Measurements from ENCODE around the gene SULT2B1.

Gene SULT2B1

DNA sequence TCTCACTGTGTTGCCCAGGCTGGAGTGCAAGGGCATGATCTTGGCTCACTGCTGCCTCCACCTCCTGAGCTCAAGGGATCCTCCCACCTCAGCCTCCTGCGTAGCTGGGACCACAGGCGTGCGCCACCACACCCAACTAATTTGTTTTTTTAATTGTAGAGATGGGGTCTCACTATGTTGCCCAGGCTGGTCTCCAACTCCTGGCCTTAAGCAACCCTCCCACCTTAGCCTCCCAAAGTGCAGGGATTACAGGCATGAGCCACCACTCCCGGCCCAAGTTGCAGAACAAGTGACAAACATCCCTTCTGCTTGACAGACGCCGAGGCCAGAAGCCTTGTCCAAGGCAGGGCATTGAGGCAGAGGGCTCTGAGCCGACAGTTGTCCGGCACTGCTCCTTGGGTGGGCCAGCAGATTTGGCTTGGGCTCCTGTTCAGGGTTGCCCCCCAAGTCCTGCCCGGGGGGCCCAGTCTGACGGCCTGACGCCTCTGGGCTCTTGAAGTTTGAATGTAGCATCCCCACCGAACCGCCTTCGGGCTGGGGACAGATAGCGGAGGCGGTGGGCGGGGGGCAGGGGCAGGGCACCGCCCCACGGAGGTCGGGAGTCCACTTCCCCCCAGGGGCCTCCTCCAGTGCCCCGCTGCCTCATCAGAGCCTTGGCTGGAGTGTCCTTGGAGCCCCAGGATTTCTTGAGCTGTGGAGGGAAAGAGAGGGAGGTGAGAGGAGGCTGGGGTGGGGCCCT, 48.9 kb downstream of the SULT2B1 start:
- no peak for DNase-seq (ENCODE audit: low read depth in 2 of 2)

DNA sequence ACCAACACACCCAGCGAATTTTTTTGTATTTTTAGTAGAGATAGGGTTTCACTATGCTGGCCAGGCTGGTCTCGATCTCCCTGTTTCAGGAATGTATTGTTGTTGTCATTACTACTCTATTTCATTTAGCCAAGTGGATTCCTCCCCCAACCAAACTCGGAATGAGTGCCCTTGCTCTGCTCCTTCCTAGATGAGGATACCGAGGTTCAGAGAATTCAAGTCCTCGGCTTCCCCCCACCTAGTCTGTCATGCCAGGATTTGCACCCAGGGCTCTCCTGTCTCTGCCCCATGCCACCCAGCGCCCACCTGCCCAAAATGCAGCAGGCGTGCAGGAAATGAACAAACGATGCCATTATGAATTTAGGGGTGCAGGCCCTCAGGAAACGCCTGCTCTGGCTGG, 51.0 kb downstream of the SULT2B1 start:
- no peak for DNase-seq (ENCODE audit: low read depth in 2 of 2)

DNA sequence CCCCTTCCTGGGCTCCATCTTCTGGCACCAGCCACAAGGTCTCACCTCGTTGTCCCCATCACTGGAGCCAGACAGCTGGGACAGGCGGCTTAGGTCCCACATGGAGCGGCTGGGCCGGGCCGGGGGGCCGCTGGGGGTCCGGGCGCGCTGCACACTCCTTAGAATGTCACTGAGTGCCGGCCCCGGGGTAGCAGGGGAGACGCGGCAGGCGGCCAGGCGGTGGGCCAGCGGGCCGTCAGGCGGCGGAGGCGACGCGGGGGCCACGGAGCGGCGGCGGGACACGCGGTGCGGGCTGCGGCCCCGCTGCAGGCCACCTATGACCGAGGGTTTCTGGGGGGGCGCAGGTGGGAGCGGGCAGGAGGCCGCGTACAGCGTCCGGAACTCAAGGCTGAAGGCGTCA, 51.5 kb downstream of the SULT2B1 start:
- no peak for DNase-seq (ENCODE audit: low read depth in 2 of 2)

DNA sequence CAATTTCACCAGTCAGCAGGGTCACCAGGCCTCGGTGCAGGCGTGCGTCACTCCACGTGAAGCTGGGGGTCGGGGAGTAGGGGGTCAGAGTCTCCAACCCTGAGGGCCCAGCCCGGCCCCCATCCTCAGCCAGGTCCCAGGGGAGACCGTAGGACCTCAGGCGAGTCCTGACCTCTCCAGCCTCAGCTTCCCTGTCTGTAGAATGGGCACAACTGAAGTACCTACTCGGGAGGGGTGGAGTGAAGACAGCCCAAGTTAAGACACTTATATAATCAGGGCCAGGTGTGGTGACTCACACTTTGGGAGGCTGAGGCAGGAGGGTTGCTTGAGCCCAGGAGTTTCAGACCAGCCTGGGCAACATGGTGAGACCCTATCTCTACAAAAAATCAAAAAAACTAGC, 51.9 kb downstream of the SULT2B1 start:
- DNase-seq (ENCODE audit: low read depth in 2 of 2) = no peak

DNA sequence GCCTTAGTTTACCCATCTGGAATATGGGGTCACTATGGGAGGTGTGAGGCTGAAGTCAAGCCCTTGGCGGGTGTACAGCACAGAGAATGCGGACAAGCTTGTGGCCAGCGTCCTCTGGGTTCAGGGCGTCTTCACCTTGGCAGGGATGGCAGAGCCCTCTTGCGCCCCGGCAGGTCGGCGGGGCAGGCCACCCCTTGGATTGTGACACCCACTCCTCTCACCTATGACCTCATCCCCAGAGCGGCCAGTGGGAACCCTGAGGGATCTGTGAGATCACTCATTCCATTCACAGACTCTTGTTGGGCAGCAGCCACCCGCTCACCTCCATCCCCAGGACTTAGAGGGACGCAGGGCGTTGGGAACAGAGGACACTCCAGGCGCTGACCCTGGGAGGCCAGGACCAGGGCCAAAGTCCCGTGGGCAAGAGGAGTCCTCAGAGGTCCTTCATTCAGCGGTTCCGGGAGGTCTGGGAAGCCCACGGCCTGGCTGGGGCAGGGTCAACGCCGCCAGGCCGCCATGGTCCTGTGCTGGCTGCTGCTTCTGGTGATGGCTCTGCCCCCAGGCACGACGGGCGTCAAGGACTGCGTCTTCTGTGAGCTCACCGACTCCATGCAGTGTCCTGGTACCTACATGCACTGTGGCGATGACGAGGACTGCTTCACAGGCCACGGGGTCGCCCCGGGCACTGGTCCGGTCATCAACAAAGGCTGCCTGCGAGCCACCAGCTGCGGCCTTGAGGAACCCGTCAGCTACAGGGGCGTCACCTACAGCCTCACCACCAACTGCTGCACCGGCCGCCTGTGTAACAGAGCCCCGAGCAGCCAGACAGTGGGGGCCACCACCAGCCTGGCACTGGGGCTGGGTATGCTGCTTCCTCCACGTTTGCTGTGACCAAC, 54.7 kb downstream of the SULT2B1 start, which contains the start of gene SPACA4:
TSS of gene SPACA4 (plus strand) at position 280 of the 896 bp plus-strand sequence. CDS start at position 517, 237 bp downstream.
- DNase-seq (ENCODE audit: low read depth in 2 of 2) = no peak

DNA sequence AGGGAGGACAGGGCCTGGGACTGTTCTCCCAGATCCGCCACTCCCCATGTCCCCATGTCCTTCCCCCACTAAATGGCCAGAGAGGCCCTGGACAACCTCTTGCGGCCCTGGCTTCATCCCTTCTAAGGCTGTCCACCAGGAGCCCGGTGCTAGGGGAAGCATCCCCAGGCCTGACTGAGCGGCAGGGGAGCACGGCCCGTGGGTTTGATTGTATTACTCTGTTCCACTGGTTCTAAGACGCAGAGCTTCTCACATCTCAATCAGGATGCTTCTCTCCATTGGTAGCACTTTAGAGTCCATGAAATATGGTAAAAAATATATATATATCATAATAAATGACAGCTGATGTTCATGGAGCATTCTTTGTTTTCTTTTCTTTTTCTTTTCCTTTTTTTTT, 55.4 kb downstream of the SULT2B1 start:
- DNase-seq (ENCODE audit: low read depth in 2 of 2) = no peak

DNA sequence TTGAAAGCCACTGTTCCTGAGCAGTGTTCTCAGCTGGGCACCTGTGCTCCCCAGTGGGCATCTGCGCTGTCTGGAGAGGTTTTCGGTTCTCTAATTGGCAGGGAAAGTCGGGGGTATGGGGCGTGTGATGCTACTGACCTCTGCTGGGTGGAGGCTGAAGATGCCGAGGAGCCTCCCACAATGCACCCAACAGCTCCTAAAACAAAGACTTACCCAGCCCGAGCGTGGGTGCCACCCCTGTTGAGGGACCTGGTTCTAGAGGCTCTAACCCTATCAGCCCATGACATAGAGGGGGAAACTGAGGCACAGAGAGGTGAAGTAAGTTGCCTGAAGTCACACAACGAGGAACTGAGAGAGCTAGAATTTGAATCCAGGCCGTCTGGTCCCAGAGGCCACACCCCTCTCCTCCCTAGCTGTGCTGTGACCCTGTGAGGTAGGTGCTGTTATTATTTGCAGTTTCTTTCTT, 56.9 kb downstream of the SULT2B1 start:
- DNase-seq (ENCODE audit: low read depth in 2 of 2) = no peak

DNA sequence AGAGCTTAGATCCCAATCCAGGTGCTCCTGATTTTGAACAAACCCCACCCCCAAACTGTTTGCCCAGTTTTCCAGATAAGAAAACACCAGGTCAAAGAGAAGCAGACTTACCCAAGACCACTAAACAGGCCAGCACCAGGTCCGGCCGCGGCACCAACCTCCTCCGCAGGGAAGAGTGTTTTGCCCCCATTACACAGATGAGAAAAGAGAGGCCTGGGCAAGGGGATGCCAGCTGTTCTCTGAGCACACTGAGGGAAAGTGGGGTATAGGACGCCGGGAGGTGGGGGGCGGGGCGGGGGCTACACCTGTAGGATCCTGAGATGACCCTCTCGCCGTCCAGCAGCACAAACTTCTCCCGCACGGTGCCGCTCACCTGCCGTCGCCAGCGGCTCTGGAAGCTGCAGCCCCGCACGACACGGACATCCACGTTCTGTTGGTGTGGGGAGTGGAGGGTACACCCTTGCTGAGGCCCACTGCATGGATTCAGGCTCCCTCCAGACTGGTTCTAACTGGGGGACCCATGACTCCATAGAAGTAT, 57.7 kb downstream of the SULT2B1 start:
- no peak for DNase-seq (ENCODE audit: low read depth in 2 of 2)

DNA sequence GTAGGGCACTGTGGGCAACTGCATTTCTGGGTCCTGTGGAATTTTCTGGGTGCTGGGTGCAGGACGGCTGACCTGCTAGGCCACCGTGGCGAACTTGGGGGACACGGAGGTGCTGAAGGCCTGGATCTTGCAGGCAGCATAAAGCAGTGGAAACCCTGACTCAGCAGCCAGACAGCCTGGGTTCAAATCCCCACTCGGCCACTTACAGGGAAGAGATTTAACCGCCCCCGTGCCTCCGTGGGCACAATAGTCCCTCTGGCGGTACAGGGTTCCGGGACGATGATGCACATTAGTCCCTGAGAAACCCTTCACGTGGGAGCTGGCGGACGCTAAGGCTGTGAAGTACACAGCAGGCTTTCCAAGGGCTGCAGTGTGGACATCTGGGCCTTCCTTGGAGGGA, 59.9 kb downstream of the SULT2B1 start:
- DNase-seq (ENCODE audit: low read depth in 2 of 2) = no peak

DNA sequence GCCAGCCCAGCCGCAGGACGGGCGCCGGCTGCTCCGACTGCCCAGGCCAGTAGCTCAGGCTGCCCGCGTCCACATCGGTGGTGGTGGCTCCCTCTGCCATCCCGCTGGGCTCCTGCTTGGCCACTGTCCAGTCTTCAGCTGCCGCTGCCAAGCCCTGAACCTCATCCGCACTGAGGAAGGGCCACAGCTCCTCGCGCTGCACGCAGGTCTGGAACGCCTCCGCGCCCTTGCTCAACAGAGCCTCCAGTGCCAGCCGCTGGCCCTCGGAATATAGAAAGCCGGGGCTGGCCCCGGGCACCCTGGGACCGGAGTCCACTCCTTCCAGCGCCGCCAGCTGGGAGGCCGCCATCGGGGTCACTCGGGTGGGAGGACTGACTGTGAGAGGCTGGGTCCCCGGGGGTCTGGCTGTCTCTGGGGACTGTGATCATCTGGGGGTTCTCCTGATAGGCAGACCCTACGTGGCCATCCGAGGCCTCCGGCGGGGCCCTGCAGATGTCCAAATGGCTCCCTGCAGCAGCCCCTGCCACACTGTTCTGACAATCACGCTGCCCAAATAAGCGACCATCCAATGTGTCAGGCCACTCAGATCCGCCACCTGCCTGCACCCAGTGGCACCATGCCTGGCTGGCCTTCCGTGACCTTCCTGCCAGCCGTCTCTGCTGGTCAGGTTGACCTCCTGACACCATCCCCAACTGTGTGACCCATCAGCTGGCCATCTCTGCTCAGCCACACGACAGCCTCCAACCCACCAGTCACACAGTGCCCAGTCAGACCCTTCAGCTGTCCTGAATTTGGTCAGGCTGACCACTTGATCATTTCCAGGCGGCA, 61.3 kb downstream of the SULT2B1 start:
- DNase-seq (ENCODE audit: low read depth in 2 of 2) = no peak

DNA sequence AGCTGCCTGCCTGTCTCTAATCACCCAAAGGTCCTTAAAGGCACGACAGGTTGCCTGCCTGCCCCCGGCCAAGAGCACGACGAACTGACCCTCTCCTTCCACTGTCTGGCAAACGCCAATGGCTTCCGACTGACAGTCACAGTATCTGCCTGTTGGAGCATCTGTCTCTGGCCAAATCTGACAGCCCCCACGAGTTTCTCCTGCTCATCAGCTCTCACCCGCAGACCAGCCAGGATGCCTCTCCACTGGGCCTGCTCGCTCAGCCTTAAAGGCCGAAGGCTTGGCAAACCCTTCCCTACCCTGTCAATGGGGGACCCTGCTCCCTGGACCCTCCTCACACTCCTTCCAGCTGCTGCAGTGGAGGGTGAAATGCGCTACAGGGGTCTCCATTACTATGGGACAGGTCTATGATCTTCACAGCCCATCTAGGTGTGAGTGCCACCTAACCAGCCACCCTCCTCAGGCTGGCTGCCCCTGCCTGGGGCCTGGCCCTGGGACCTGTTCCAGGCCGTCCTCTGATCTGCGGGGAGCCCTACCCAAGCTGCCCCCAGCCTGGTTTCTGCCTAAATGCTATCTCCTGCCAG, 62.0 kb downstream of the SULT2B1 start:
- DNase-seq (ENCODE audit: low read depth in 2 of 2) = no peak

DNA sequence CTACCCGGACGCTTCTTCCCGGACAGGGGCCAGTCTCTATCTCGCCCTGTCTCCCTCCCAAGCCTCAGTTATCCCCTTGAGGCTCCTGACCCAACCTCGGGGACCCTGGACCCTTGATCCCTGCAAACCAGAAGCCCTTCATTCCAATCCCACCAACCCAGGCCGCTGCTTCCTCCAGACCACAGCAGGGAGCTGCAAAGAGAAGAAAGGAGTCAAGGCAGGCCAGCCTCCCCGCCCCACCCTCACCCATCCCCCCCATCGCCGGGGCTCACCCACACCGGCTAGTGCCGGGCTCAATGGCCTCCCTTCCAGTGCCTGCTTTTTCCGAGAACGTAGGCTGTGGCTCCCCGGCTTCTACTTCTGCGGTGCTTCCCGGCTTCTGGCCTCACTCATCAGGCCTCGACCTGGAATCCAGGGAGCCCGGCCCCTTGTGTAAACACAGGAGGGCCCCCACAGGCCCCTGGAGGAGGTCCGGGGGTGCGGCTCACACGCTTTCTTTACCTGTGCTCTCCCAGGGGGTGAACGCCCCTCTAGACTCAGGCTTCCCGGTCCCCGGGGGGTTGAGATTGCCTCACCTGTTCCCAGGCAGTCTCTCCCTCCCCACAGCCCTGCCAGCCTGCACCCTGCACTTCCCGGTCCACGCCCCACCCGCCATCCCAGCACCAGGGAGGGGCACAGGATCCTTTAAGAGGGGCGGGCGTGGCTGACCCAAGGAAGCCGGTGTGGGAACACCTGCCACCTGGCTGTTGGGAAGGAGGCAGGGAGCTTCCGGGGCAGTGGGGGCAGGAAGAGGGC, 62.7 kb downstream of the SULT2B1 start, which contains the start of gene FAM83E:
TSS of gene FAM83E (minus strand) at position 641 of the 795 bp plus-strand sequence. CDS start 1,704 bp downstream, outside the sequence.
- DNase-seq (ENCODE audit: low read depth in 2 of 2) = no peak

DNA sequence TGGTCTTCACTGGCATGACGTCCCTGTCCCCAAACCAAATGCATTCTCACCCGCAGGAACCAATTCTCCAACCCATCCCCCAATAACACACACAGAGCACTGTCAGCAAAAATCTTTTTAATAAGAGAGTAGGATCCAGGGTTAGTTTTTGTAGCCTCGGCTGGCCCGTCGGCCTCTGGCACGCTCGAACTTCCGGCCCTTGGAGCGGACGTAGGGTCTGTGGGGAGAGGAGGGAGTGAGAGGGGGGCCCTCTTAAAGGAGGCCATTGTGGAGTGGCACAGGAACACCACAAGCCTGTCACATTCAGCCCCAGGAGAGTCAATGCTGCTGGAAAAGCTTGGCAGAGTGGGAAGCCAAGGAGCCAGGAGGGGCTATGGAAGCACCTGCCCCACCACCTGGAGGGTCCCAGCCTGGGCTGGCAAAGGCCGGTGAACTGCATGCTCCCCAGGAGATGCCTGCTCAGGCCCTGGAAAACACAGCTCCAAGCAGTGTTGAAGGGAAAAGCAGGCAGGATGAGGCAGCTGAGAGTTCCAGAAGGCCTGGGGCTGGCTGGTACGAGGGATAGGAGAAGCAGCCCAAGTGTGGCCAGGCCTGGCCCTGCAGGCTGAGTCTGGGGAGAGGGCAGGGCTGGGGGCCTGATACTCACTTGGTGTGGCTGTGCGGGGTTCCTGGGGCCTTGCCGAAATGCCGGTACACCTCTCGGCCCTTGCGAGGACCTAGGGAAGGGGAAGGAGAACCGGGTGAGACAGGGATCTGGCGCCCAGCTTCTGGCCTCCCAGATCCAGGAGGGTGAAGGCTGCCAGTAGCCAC, 63.5 kb downstream of the SULT2B1 start:
- no peak for DNase-seq (ENCODE audit: low read depth in 2 of 2)

DNA sequence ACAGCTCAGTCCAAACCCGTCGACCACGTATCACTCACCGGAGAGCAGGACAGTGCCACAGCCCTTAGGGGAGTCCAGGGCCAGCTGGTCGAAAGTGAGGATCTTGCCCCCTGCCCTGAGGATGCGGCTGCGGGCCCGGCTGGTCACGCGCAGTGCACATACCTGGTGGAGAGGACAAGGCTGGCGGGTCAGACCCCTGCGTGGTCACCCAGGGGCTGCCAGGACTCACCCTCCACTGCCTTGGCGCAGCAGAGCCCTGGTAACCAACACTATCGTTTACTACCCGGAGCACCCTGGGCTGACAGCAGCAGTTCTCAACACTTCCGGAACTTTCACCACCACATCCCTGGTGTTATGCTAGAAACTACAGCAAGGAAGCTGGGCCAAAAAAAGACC, 64.1 kb downstream of the SULT2B1 start:
- no peak for DNase-seq (ENCODE audit: low read depth in 2 of 2)

DNA sequence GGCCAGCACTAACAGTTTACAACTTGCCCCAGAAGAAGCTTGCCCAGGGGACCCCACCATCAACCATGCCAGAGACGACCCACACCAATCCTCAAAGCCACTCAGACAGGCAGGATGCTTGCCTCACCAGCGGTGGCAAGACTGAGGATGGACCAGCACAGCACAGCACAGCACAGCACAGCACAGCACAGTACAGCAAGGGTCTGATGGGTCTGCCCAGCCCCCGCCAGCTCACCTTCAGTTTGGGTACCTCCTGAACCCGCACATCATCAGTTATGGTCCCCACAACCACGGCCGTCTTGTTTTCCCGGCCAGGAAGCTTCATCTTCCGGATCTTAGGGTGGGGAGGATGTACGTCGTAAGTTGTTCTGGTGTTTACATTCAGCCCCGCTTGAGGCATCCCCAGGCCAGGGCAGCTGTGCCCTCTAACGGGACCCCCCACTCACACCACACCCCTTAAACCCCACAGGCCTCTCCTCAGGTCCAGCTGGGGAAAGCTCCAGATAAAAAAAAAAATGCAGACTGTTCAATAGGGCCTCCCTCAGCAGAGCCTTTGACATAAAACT, 64.6 kb downstream of the SULT2B1 start:
- DNase-seq (ENCODE audit: low read depth in 2 of 2) = no peak

DNA sequence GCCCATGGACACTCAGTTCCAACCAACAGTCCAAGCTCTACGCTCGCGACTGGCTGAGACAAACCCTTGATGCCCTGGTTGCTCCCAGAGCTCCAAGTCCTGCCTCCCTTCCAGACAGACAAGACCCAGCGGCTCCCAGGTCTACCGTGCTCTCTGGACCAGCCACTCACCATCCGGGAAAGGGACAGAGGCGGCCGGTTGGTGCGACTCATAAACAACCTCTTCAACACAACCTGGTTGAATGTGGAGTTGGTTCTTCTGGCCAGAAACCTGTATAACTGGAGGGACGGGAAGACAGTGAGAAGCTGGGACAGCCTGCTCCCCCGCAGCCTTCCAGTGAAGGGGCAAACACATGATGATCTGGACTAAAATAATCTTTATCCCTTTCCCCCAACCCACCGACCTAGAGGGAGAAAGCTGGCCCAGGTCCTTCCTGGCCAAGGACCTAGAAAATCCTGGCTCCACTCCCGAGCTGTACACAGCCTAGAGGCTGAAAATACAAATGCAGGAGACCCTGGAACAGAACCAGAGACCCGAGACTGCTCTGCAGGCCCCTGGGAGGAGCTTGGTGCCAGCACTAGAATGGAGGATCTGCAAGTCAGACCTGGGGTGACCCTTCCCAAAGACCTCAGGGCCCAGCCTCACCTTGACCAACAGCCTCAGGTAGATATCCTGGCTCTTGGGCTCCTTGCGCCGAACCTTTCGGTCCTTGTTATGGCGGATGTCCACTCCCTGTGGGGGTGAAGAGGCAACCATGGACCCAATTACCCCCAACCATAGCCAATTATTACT, 65.4 kb downstream of the SULT2B1 start:
- DNase-seq (ENCODE audit: low read depth in 2 of 2) = no peak

DNA sequence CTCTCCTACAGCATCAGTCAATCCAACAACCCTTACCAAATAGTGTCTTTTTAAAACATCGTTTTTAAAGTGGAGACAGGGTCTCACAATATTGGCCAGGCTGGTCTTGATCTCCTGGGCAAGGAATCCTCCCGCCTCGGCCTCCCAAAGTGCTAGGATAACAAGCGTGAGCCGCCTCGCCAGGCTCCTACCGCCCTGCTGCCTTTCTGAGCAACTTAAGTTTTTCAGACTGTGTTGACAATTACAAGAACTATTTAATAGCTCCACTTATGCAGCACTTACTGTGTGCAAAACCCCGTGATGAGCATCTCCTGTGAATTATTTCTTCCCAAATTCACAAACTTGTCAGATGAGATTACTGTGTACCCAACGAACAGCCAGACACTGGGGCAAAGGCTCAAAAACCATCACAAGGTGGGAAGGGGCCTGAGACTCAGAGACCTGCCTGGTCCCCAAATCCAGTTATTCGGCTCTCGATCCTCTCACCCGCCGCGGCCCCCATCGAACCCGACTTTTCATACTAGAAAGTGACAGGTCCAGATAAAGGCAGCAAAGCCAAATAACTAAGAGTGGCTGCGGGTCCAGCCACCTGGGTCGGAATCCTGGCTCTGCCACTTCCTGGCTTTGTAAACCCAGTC, 66.4 kb downstream of the SULT2B1 start:
- no peak for DNase-seq (ENCODE audit: low read depth in 2 of 2)
